Aorta (tissue), 5 donors: ENCODE data around the gene TTC32. TPM values are rescaled to one million over a fixed set of nuclear protein-coding genes. Genes with fewer than 3 reads are reported as not detected.

ENCODE experiments used
- ATAC-seq: fragments of 200-7000 bp; cut with Tn5 transposase; one replicate; pipeline ENCODE4 v1.9.1; 2022; ENCODE audit warnings: moderate library complexity; ENCODE audit not compliant: low FRiP score
- DNase-seq, 2 donors: peaks; one replicate each; pipeline ENCODE4 v3.0.0-alpha.2; 2020
- H3K27ac ChIP-seq, 2 donors: one replicate each; pipeline ENCODE4 v1.5.1; 2013; ENCODE audit warnings: low read length in 2 of 2, mild to moderate bottlenecking in 2 of 2, moderate library complexity in 2 of 2, control low read depth in 1 of 2, inconsistent platforms in 1 of 2, low read depth in 1 of 2
- H3K27me3 ChIP-seq, 2 donors: one replicate each; pipeline ENCODE4 v1.6.1; 2013; ENCODE audit warnings: control low read depth in 1 of 2, low read length in 1 of 2, mild to moderate bottlenecking in 1 of 2, moderate library complexity in 1 of 2; ENCODE audit not compliant: insufficient read depth in 2 of 2, control insufficient read depth in 1 of 2
- H3K36me3 ChIP-seq, 2 donors: one replicate each; pipeline ENCODE4 v1.6.1; 2013; ENCODE audit warnings: control low read depth in 1 of 2, low read length in 1 of 2, mild to moderate bottlenecking in 1 of 2; ENCODE audit not compliant: insufficient read depth in 2 of 2, control insufficient read depth in 1 of 2
- H3K4me1 ChIP-seq, 2 donors: one replicate each; pipeline ENCODE4 v1.6.1; 2013; ENCODE audit warnings: low read length in 2 of 2, control low read depth in 1 of 2, mild to moderate bottlenecking in 1 of 2, moderate library complexity in 1 of 2; ENCODE audit not compliant: insufficient read depth in 2 of 2, control insufficient read depth in 1 of 2
- H3K4me3 ChIP-seq, 2 donors: one replicate each; pipeline ENCODE4 v1.5.1; 2013; ENCODE audit warnings: low read length in 2 of 2, control low read depth in 1 of 2, mild to moderate bottlenecking in 1 of 2
- H3K9me3 ChIP-seq: one replicate; pipeline ENCODE4 v1.6.1; 2013; ENCODE audit warnings: mild to moderate bottlenecking, low read length; ENCODE audit not compliant: control insufficient read depth
- WGBS, 2 donors: extraction: QIAGEN DNeasy Blood & Tissue Kit; methylation state at CpG; one replicate each; pipeline ENCODE4 v1.1.7; 2013; 5-methylcytosine and 5-hydroxymethylcytosine counted together
- intact Hi-C, 2 donors: fragments of 100-400 bp; cut with DNase I; formaldehyde crosslinking; loops; one replicate each; pipeline versions ENCODE4 v1.14.2 to v1.15.0; 2022
- polyA plus RNA-seq, 2 donors: library from polyadenylated mRNA; stranded (reverse); fragments of 200-250 nt; gene quantifications; one replicate each; pipeline ENCODE4 v1.2.3, GENCODE V29; 2013
- total RNA-seq, 2 donors: library from RNA; stranded (reverse); fragmentation: NEBNext Ultra II Directional; extraction: Animal tissue kit (Norgen Biotek cat#: 25700); gene quantifications; one replicate each; pipeline ENCODE4 v1.2.1, GENCODE V29; 2021
- donor health status: healthy with polysubstance abuse.
- donor health status: Bipolar disorder and iron deficiency.
- donor health status: DM: no; HTN: no; CAD: no.
- donor health status: DM: no; HTN: no; CAD: no.
- donor health status: DM: yes; HTN: yes; CAD: no.

The TTC32 gene
- total and polyA plus RNA-seq, 4 donors, result 2.8 to 33.9 (median 14.6) TPM

- 94 to 96% methylated on average over 3 of the region's 3 CpGs for WGBS, 2 donors
- Histone ChIP-seq H3K4me1 (no peaks in the 10 kb centered on the region), H3K9me3 (no peaks in the 10 kb centered on the region), H3K36me3 (no peaks in the 10 kb centered on the region), H3K4me3 (no peak overlapping the region), H3K27me3 (no peaks in the 10 kb centered on the region), H3K27ac (no peak overlapping the region)
- intact Hi-C loops, result no loop called here
- DNase-seq, result peak in 1 of 2 donors; percentile 26
- no peak for ATAC-seq
These were observed 27.1 kb downstream of the TTC32 start for GRCh38 chr2:19874726-19875125.

- WGBS, 2 donors, result 85 to 88% methylated on average over 5 of the region's 5 CpGs
- H3K4me1 ChIP-seq, result no peaks in the 10 kb centered on the region
- ATAC-seq (no peak), DNase-seq (peak in 1 of 2 donors; percentile 14)
- no peaks in the 10 kb centered on the region for H3K36me3 ChIP-seq
- H3K27ac ChIP-seq, result no peak overlapping the region
- H3K9me3 ChIP-seq, result no peaks in the 10 kb centered on the region
- intact Hi-C loops, result no loop called here
- H3K27me3 ChIP-seq, result no peaks in the 10 kb centered on the region
- H3K4me3 ChIP-seq, result no peak overlapping the region
These were observed 28.8 kb downstream of the TTC32 start for GRCh38 chr2:19873014-19873413.

DNA sequence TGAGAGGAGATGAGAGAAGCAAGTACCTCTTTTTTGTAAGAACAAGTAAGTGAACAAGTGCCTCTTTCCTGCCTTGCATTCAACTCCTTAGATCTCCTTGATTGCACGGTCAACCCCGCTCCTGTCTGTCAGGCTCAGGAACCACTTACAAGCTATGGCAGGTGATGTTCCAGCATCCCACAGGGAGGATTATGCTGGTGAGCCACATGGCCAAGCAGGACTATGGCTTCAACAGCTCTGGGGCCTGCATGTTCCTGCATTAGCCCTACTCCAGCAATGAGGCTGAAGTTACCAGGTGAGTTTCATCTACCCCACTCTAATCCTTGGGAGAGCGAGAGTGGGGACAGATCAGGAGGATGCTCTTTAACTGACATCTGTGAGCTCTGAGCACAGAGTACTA, 29.5 kb downstream of the TTC32 start:
- H3K4me3 ChIP-seq, result no peak overlapping the region
- no peaks in the 10 kb centered on the region for H3K9me3 ChIP-seq
- ATAC-seq (no peak), DNase-seq (no peak)
- 75 to 79% methylated on average over 3 of the region's 3 CpGs for WGBS, 2 donors
- H3K27me3 ChIP-seq, result no peaks in the 10 kb centered on the region
- intact Hi-C loops, result no loop called here
- no peaks in the 10 kb centered on the region for H3K36me3 ChIP-seq
- H3K4me1 ChIP-seq, result no peaks in the 10 kb centered on the region
- H3K27ac ChIP-seq, result no peak overlapping the region

- Histone ChIP-seq H3K4me3 (no peak overlapping the region), H3K9me3 (no peaks in the 10 kb centered on the region), H3K4me1 (no peaks in the 10 kb centered on the region), H3K36me3 (no peaks in the 10 kb centered on the region), H3K27me3 (no peaks in the 10 kb centered on the region), H3K27ac (no peak overlapping the region)
- intact Hi-C loops, result no loop called here
- no peak for DNase-seq
- ATAC-seq, result no peak
- 90 to 95% methylated on average over 2 of the region's 2 CpGs for WGBS, 2 donors
These were observed 29.9 kb downstream of the TTC32 start for GRCh38 chr2:19871836-19872235.

DNA sequence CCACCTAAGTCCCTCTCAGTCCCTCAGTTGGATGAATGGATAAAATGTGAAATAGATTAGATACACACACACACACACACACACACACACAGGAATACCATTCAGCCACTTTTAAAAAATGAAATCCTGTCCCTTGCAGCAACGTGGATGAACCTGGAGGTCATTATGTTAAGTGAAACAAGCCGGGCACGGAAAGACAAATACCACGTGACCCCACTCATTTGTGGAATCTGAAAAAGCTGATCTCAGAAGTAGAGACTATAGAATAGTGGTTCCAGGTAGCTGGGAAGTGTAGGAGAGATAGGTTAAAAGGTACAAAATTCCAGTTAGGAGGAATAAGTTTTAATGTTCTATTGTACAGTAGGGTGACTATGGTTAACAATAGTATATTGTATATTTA, 31.0 kb downstream of the TTC32 start:
- WGBS, 2 donors, result 68 to 70% methylated on average over 4 of the region's 4 CpGs
- no peak for DNase-seq
- Histone ChIP-seq H3K4me1 (no peaks in the 10 kb centered on the region), H3K36me3 (no peaks in the 10 kb centered on the region), H3K27me3 (no peaks in the 10 kb centered on the region), H3K4me3 (no peak overlapping the region), H3K9me3 (no peaks in the 10 kb centered on the region), H3K27ac (no peak overlapping the region)
- intact Hi-C loops, result no loop called here
- no peak for ATAC-seq

- Histone ChIP-seq H3K4me1 (no peaks in the 10 kb centered on the region), H3K27me3 (no peaks in the 10 kb centered on the region), H3K9me3 (no peaks in the 10 kb centered on the region), H3K4me3 (peak overlapping the region; percentile 8 to 14), H3K27ac (no peak overlapping the region), H3K36me3 (no peaks in the 10 kb centered on the region)
- intact Hi-C loops, result loop anchor here (10.0 kb wide), 4 partner anchors 754 to 1484 kb away; no protein-coding TSS in a partner anchor
- 18 to 20% methylated on average over 51 to 52 of the region's 52 CpGs for WGBS, 2 donors
- DNase-seq (peak; percentile 63 to 83), ATAC-seq (peak; percentile 71)
These were observed 32.8 kb downstream of the TTC32 start for GRCh38 chr2:19868701-19869580.

- intact Hi-C loops, result loop anchor here (10.0 kb wide), 4 partner anchors 753 to 1483 kb away; no protein-coding TSS in a partner anchor
- peak overlapping the region in 1 of 2 donors; percentile 8 for H3K4me3 ChIP-seq
- 64 to 67% methylated on average over 7 of the region's 7 CpGs for WGBS, 2 donors
These were observed 33.6 kb downstream of the TTC32 start for GRCh38 chr2:19868224-19868623.

GRCh38 chr2:19866771-19867170, 35.0 kb downstream of the TTC32 start:
- 76 to 88% methylated on average over 2 of the region's 2 CpGs for WGBS, 2 donors
- Histone ChIP-seq H3K4me1 (no peaks in the 10 kb centered on the region), H3K4me3 (no peak overlapping the region), H3K9me3 (no peaks in the 10 kb centered on the region), H3K27me3 (no peaks in the 10 kb centered on the region), H3K27ac (no peak overlapping the region), H3K36me3 (no peaks in the 10 kb centered on the region)
- DNase-seq (peak in 1 of 2 donors; percentile 4), ATAC-seq (no peak)
- intact Hi-C loops, result loop anchor here (10.0 kb wide), 4 partner anchors 752 to 1482 kb away; no protein-coding TSS in a partner anchor

More at GRCh38 chr2:19868224-19868623, 33.6 kb downstream of the TTC32 start:
- DNase-seq (no peak), ATAC-seq (no peak)
- Histone ChIP-seq H3K9me3 (no peaks in the 10 kb centered on the region), H3K27me3 (no peaks in the 10 kb centered on the region), H3K4me1 (no peaks in the 10 kb centered on the region), H3K27ac (no peak overlapping the region), H3K36me3 (no peaks in the 10 kb centered on the region)

GRCh38 chr2:19865151-19865550, 36.6 kb downstream of the TTC32 start:
- Histone ChIP-seq H3K9me3 (no peaks in the 10 kb centered on the region), H3K4me3 (no peak overlapping the region), H3K36me3 (no peaks in the 10 kb centered on the region), H3K4me1 (no peaks in the 10 kb centered on the region), H3K27me3 (no peaks in the 10 kb centered on the region), H3K27ac (no peak overlapping the region)
- no peak for ATAC-seq
- WGBS, 2 donors, result 82 to 87% methylated on average over 2 of the region's 2 CpGs
- intact Hi-C loops, result loop anchor here (10.0 kb wide), 4 partner anchors 750 to 1480 kb away; no protein-coding TSS in a partner anchor
- peak in 1 of 2 donors; percentile 53 for DNase-seq
